Measurements from ENCODE around the gene SRSF4.

DNA sequence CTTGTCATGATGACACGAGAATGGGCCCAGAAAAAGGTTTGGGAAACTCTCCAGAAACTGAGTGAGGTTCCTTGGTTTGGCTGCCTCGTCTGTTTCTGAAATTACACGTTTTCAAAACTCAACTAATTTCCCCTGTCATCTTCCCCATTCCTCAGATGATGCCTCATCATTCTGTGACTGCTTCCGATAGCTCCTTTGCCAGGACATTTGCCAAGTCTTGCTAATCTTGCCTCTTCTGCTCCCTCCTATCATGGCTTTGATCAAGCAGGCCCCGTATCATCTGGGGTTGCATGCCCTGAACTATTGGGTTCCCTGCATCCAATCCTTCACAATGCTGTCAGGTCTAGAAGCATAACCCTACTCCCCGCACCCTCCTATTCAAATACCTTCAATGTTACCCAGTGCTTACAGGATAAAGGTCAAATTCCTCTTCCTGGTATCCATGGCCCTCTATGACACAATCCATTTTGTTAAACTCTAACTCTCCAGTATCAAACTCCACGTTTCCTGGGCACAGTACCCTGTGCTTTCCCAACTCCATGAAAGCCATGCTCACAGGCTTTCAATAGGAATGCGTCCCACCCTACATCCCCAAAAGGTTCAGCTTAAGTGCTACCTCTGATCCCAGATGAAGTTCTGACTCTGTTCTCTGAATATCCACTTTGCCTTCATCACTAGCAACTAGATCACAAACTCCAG is 35.8 kb downstream of the SRSF4 start:
- TF ChIP-seq, protein P1, sequence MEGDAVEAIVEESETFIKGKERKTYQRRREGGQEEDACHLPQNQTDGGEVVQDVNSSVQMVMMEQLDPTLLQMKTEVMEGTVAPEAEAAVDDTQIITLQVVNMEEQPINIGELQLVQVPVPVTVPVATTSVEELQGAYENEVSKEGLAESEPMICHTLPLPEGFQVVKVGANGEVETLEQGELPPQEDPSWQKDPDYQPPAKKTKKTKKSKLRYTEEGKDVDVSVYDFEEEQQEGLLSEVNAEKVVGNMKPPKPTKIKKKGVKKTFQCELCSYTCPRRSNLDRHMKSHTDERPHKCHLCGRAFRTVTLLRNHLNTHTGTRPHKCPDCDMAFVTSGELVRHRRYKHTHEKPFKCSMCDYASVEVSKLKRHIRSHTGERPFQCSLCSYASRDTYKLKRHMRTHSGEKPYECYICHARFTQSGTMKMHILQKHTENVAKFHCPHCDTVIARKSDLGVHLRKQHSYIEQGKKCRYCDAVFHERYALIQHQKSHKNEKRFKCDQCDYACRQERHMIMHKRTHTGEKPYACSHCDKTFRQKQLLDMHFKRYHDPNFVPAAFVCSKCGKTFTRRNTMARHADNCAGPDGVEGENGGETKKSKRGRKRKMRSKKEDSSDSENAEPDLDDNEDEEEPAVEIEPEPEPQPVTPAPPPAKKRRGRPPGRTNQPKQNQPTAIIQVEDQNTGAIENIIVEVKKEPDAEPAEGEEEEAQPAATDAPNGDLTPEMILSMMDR (conservative IDR thresholded peaks at IDR 0.05; ENCODE audit: low read depth, low read length) = no peak
- no peak for TF ChIP-seq EZH2phosphoT487 (IDR thresholded peaks at IDR 0.05; ENCODE audit: borderline replicate concordance, low read length)
